Cardiac muscle cell (in vitro differentiated cells and primary cell): ENCODE data around the gene RFTN1. TPM values are rescaled to one million over a fixed set of nuclear protein-coding genes. Genes with fewer than 3 reads are reported as not detected.

Experiments
- DNase-seq, 2 donors: peaks; one replicate each; pipeline versions ENCODE4 v3.0.0 to v3.0.0-alpha.2; 2010 to 2017; ENCODE audit warnings: low read depth in 1 of 2, low spot score in 1 of 2
- H3K27ac ChIP-seq: fragments of 200-600 bp; sonication (generic); 2 replicates; pipeline ENCODE4 v1.5.1; 2016
- H3K27me3 ChIP-seq: fragments of 200-600 bp; sonication (generic); 2 replicates; pipeline ENCODE4 v1.6.0; 2016; ENCODE audit warnings: control low read depth
- H3K36me3 ChIP-seq: fragments of 200-600 bp; sonication (generic); 2 replicates; pipeline ENCODE4 v1.5.1; 2016; ENCODE audit warnings: control low read depth
- H3K4me1 ChIP-seq: fragments of 200-600 bp; sonication (generic); 2 replicates; pipeline ENCODE4 v1.8.1; 2017; ENCODE audit warnings: low read depth, mild to moderate bottlenecking, mixed run types
- H3K4me3 ChIP-seq: fragments of 200-600 bp; sonication (generic); 2 replicates; pipeline ENCODE4 v1.5.1; 2016; ENCODE audit warnings: mild to moderate bottlenecking
- H3K9me3 ChIP-seq: fragments of 200-600 bp; sonication (generic); 2 replicates; pipeline ENCODE4 v1.5.1; 2017; ENCODE audit warnings: low read depth, mild to moderate bottlenecking, control low read depth
- polyA plus RNA-seq: library from polyadenylated mRNA; unstranded; fragments of >200 nt; fragmentation: Nextera tagmentation; extraction: Ambion mirVana; gene quantifications from 2 replicates; pipeline ENCODE4 v1.2.1, GENCODE V29; 2016
- total RNA-seq: library from RNA; depleted of rRNA; stranded (reverse); fragments of >200 nt; gene quantifications from 2 replicates; pipeline ENCODE4 v1.2.3, GENCODE V29; 2016
- TF ChIP-seq, protein P1 (sequence below): IDR thresholded peaks from 2 replicates; pipeline ENCODE4 v1.5.1; 2012; ENCODE audit warnings: low read depth, mild to moderate bottlenecking, low read length

Gene RFTN1
- total and polyA plus RNA-seq, 2 experiments from 2014 or later: 30.6 to 42.4 TPM

DNA sequence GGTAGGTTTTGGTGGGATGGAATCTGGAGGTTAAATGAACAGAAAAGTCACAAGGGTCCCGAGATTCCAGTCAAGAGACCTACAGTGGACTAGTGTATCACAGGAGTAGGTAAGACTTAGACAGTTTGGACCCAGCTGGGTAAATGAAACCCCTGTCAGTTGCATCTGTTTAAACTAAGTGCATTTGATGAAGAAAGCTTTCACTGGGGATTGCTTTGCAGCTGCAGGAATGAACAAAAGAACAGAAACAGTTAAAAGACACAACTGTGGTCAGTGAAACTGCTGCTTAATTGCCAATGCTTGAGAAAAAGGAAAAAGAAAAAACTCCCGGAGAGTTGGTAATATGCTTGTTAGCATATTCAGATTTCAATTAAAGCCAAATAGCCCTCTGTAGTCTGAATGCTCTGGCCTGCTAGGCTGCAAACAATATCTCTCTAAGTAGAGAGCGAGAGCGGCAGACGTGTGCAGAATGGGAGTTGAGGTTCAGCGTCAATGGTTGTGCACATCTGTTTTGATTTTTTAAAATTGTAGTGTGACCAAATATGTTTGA lies 211.3 kb downstream of the RFTN1 start:
- TF ChIP-seq, protein P1, sequence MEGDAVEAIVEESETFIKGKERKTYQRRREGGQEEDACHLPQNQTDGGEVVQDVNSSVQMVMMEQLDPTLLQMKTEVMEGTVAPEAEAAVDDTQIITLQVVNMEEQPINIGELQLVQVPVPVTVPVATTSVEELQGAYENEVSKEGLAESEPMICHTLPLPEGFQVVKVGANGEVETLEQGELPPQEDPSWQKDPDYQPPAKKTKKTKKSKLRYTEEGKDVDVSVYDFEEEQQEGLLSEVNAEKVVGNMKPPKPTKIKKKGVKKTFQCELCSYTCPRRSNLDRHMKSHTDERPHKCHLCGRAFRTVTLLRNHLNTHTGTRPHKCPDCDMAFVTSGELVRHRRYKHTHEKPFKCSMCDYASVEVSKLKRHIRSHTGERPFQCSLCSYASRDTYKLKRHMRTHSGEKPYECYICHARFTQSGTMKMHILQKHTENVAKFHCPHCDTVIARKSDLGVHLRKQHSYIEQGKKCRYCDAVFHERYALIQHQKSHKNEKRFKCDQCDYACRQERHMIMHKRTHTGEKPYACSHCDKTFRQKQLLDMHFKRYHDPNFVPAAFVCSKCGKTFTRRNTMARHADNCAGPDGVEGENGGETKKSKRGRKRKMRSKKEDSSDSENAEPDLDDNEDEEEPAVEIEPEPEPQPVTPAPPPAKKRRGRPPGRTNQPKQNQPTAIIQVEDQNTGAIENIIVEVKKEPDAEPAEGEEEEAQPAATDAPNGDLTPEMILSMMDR: no peak
- Histone ChIP-seq H3K4me3 (no peak overlapping the region), H3K36me3 (no peaks in the 10 kb centered on the region)

DNA sequence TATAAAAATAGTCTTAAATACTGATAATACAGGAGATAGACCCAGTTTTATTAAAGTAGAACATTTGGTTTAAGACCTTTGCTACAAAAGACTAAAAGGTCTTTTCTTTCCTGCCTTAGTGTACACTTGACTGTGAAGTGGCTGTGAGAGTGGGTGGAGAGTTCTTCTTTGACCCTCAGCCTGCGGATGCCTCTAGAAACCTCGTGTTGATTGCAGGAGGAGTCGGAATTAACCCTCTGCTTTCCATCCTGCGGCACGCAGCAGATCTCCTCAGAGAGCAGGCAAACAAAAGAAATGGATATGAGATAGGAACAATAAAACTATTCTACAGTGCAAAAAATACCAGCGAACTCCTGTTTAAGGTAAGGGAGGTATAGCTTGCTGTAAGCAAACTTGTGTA lies 212.0 kb downstream of the RFTN1 start:
- Histone ChIP-seq H3K9me3 (no peaks in the 10 kb centered on the region), H3K27ac (peak overlapping the region; percentile 63), H3K27me3 (no peaks in the 10 kb centered on the region), H3K4me1 (peaks cover 33% of the 10 kb centered on the region), H3K4me3 (no peak overlapping the region), H3K36me3 (no peaks in the 10 kb centered on the region)
- peak in 1 of 2 donors; percentile 76 for DNase-seq
- TF ChIP-seq, protein P1: no peak

More for the DNA sequence above, 211.3 kb downstream of the RFTN1 start:
- H3K9me3 ChIP-seq: no peaks in the 10 kb centered on the region
- no peaks in the 10 kb centered on the region for H3K27me3 ChIP-seq
- no peak for DNase-seq
- H3K27ac ChIP-seq: no peak overlapping the region
- peaks cover 33% of the 10 kb centered on the region for H3K4me1 ChIP-seq

DNA sequence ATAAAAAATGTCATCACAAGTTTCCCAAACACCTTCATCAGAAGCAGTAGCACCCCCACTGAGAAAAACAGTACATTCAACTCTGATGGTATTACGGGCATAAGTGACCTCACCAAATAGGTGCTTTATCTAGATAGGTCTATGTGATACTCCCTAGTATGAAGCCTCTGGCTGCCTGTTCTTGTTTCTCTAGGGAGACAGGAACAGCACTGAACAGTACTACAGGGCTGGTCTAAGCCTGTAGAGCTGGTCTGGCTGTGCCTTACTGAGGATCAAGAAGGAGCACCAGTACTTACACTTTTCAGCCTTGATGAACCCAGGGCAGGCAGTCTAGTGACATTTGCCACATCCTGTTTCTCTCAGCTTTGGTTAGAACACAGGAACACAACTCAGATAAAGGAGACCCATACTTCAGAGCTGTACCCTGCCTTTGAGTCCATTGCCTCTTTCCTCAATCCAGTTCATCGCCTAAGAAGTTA lies 212.6 kb downstream of the RFTN1 start:
- Histone ChIP-seq H3K4me3 (no peak overlapping the region), H3K27ac (peak overlapping the region; percentile 63), H3K9me3 (no peaks in the 10 kb centered on the region), H3K27me3 (no peaks in the 10 kb centered on the region), H3K36me3 (no peaks in the 10 kb centered on the region), H3K4me1 (peaks cover 33% of the 10 kb centered on the region)
- no peak for DNase-seq
- TF ChIP-seq, protein P1: no peak

DNA sequence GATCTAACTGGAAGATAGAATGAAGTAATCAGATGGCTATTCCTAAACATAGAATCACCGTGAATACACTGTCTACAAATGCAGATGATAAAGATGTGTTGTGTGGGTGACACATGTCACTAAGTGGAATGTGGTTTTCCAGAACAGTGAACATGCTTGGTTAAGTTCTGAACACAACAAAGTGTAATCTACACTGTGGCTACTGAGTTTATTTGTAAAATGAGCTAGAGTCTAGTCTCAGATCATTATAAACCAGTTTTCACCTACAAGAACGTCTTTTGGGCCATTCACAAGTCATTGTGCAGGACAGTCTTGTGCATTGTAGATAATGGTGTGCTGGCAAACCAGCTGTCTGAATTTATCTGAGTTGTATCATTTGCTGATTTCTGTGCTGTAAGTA lies 213.2 kb downstream of the RFTN1 start:
- DNase-seq: no peak
- Histone ChIP-seq H3K9me3 (no peaks in the 10 kb centered on the region), H3K27ac (no peak overlapping the region), H3K36me3 (no peaks in the 10 kb centered on the region), H3K27me3 (no peaks in the 10 kb centered on the region), H3K4me1 (peaks cover 36% of the 10 kb centered on the region), H3K4me3 (no peak overlapping the region)
- TF ChIP-seq, protein P1: no peak

DNA sequence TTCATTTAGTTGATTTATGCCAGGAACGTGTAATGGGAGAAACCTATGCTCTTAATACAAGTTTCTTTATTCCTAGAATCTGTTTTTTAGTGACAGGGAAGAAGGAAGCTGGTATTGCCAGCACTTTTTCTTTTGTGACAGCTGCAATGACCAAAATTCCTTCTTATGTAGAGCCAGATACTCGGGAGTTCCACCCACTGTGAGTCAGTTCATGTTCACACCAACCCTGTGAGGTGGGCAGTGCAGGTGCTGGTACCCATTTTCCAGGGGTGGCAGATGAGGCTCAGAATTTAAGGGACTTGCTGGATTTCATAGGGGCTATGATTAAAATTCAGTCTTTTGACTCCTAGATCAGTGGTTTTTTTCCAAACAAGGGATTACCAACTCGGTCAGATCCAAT lies 213.8 kb downstream of the RFTN1 start:
- H3K4me1 ChIP-seq: peaks cover 41% of the 10 kb centered on the region
- no peaks in the 10 kb centered on the region for H3K36me3 ChIP-seq
- no peaks in the 10 kb centered on the region for H3K9me3 ChIP-seq
- TF ChIP-seq, protein P1: no peak
- H3K4me3 ChIP-seq: no peak overlapping the region
- H3K27ac ChIP-seq: no peak overlapping the region
- no peaks in the 10 kb centered on the region for H3K27me3 ChIP-seq
- no peak for DNase-seq
